Thoracic aorta (tissue), 2 donors: Measurements from ENCODE around the gene P2RX5. TPM values are rescaled to one million over a fixed set of nuclear protein-coding genes. Genes with fewer than 3 reads are reported as not detected.
"Not testable (repeated sequence)": the region's sequence is repeated elsewhere in the genome, so short reads cannot be mapped to it uniquely, and the experiment has no call there.

Source experiments
- ATAC-seq: fragments of 150-250 bp; one replicate; pipeline ENCODE4 v1.8.0; 2017; ENCODE audit warnings: low read depth; ENCODE audit not compliant: insufficient number of reproducible peaks, low FRiP score
- DNase-seq: peaks from one replicate; pipeline ENCODE4 v3.0.0-alpha.2; 2020; ENCODE audit warnings: low spot score
- H3K27ac ChIP-seq, 2 donors: fragments of 200-600 bp; sonication (generic); 1 replicate in 1 of 2; 2 replicates in 1 of 2; pipeline ENCODE4 v1.5.1; 2016; ENCODE audit warnings: mild to moderate bottlenecking in 2 of 2, moderate library complexity in 2 of 2
- H3K27me3 ChIP-seq: fragments of 200-600 bp; sonication (generic); replicated peaks from 2 replicates; pipeline ENCODE4 v1.6.0; 2016; ENCODE audit warnings: mild to moderate bottlenecking; ENCODE audit not compliant: insufficient read depth
- H3K36me3 ChIP-seq: fragments of 200-600 bp; sonication (generic); one replicate; pipeline ENCODE4 v1.5.1; 2016
- H3K4me1 ChIP-seq, 2 donors: fragments of 200-600 bp; sonication (generic); 1 replicate in 1 of 2; 2 replicates in 1 of 2; pipeline versions ENCODE4 v1.5.1 to v1.6.0; 2016; ENCODE audit warnings: low read depth in 2 of 2, mild to moderate bottlenecking in 1 of 2; ENCODE audit not compliant: control insufficient read depth in 1 of 2
- H3K4me3 ChIP-seq: fragments of 200-600 bp; sonication (generic); 2 replicates; pipeline ENCODE4 v1.5.1; 2016; ENCODE audit warnings: mild to moderate bottlenecking
- H3K9me3 ChIP-seq: fragments of 200-600 bp; sonication (generic); 2 replicates; pipeline ENCODE4 v1.5.1; 2016
- total RNA-seq, 2 donors: library from RNA; depleted of rRNA; stranded (reverse); fragments of >200 nt; gene quantifications; one replicate each; pipeline versions ENCODE4 v1.1.0 to v1.2.3, GENCODE V29; 2016
- TF ChIP-seq, protein P1 (sequence below): fragments of 200-600 bp; sonication (generic); IDR thresholded peaks from one replicate; pipeline ENCODE4 v1.5.1; 2019; ENCODE audit warnings: antibody characterized with exemption

The P2RX5 gene
- total RNA-seq, 2 donors from 2014 or later: 2.3 TPM; not detected in 1

DNA sequence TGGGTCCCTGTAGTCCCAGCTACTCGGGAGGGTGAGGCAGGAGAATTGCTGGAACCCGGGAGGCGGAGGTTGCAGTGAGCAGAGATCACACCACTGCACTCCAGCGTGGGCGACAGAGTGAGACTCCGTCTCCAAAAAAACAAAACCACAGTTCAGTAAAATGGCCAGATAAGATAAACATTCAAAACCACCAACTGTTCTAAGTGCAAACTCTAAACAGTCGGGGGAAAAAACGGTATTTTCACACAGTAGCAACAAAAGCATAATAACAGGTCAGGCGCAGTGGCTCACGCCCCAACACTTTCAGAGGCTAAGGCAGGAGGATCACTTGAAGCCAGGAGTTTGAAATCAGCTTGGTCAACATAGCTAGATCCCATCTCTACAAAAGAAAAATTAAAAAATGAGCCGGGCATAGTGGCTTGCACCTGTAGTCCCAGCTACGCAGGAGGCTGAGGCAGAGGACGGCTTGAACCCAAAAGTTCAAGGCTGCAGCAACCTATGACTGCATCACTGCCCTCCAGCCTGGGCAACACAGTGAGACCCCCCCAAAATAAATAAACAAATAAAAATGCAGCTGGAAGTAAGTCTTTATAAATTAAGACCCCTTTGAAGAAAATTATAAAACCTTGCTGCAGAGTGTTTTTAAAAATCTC lies 17.0 kb upstream of the P2RX5 start:
- TF ChIP-seq, protein P1, sequence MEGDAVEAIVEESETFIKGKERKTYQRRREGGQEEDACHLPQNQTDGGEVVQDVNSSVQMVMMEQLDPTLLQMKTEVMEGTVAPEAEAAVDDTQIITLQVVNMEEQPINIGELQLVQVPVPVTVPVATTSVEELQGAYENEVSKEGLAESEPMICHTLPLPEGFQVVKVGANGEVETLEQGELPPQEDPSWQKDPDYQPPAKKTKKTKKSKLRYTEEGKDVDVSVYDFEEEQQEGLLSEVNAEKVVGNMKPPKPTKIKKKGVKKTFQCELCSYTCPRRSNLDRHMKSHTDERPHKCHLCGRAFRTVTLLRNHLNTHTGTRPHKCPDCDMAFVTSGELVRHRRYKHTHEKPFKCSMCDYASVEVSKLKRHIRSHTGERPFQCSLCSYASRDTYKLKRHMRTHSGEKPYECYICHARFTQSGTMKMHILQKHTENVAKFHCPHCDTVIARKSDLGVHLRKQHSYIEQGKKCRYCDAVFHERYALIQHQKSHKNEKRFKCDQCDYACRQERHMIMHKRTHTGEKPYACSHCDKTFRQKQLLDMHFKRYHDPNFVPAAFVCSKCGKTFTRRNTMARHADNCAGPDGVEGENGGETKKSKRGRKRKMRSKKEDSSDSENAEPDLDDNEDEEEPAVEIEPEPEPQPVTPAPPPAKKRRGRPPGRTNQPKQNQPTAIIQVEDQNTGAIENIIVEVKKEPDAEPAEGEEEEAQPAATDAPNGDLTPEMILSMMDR: no peak
- ATAC-seq: no peak
- H3K36me3 ChIP-seq: peaks cover 24% of the 10 kb centered on the region
- no peak overlapping the region for H3K4me3 ChIP-seq
- H3K4me1 ChIP-seq: peaks cover 0 to 3% of the 10 kb centered on the region in 2 donors
- DNase-seq: no peak
- H3K27me3 ChIP-seq: no peaks in the 10 kb centered on the region
- no peak overlapping the region for H3K27ac ChIP-seq
- H3K9me3 ChIP-seq: no peaks in the 10 kb centered on the region

DNA sequence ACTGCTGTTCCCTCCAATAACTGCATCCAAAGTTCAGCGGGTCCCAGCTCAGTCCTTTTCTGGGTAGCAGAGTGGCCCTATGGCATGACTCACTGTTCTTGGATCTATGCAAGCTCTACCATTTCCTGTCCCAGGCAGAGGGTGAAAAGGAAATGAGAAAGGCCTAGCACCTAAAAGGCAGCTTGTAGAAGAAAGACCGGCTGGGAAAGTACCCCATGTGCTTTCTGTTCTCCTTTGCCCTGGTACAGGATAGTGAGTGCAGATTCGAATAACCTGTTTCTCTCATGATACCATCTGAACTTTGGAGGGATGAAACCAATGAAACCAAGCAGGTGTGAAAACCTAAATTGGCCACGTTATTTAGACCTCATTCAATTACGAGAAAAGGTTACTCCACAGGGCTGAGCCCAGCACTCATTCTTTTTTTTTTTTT lies 15.0 kb upstream of the P2RX5 start:
- DNase-seq (no peak), ATAC-seq (no peak)
- H3K27ac ChIP-seq: no peak overlapping the region
- no peaks in the 10 kb centered on the region for H3K27me3 ChIP-seq
- TF ChIP-seq, protein P1: no peak
- no peaks in the 10 kb centered on the region for H3K9me3 ChIP-seq
- peaks cover 16% of the 10 kb centered on the region for H3K36me3 ChIP-seq
- H3K4me1 ChIP-seq: peaks cover 0 to 3% of the 10 kb centered on the region in 2 donors
- H3K4me3 ChIP-seq: no peak overlapping the region

DNA sequence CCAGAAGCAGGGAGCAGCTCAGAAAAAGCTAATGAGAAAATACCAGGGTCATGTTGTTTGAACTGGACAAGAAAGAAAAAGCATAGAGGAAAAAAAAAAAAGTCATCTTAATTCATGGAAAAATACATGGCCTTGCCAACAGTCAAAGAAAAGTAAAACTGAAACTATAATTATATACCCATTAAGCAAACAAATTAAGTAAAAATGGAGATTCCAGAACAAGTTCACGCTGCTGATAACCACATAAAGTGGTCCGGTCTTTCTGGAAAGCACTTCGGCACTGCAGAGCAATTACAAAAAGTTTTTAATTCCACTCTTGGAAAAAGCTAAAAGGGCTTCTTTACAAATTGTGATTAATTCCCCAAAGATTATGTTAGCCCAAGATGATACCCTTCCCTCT lies 12.4 kb upstream of the P2RX5 start:
- TF ChIP-seq, protein P1: no peak
- no peak for ATAC-seq

DNA sequence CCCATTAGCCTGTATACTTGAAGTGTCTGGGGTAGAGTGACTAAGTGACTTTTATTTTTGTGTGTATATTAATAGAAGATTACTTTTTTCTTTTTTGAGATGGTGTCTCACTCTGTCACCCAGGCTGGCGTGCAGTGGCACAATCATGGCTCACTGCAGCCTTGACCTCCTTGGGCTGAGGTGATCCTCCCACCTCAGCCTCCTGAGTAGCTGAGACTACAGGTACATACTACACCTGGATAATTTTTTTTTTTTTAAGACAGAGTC lies 9.7 kb upstream of the P2RX5 start:
- not testable (repeated sequence) for H3K4me1 ChIP-seq, ATAC-seq

More for the DNA sequence above, 12.4 kb upstream of the P2RX5 start:
- Histone ChIP-seq H3K27ac (no peak overlapping the region), H3K4me1 (peaks cover 0 to 3% of the 10 kb centered on the region in 2 donors), H3K36me3 (peaks cover 5% of the 10 kb centered on the region), H3K27me3 (no peaks in the 10 kb centered on the region), H3K9me3 (no peaks in the 10 kb centered on the region), H3K4me3 (no peak overlapping the region)
- DNase-seq: no peak

DNA sequence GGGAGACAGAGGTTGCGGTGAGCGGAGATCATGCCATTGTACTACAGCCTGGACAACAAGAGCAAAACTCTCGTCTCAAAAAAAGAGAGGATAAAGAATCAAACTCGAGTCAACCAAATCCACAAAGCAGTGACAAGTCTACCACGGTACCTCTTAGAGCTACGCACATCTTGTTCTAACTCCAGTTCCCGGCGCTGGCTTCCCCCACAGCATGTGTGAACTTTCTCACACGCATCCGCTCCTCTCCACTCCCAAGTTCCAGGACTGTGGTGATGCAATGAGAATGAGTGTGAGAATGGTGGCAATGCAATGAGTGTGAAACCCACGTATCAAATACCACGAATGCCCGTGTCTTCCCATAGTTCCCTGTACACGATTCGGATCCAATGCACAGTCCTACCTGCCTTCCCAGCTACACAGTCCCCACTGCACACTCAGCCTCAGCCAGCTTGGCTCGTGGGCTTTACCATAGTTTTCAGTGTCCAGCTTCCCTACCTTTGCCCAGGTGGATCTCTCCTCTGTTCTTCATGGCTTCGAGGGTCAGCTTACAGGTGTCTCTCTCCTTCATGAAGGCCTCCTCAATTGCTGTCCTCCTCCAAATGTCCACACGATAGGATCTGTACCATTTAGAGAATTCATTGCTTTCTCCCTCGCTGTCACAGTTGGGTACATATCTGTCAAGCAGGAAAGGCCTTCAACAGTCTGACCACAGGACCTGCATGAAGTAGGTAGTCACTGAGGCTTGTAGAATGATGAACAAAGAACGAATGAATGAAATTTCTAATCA lies 9.2 kb upstream of the P2RX5 start:
- no peak for DNase-seq
- Histone ChIP-seq H3K4me1 (no peaks in the 10 kb centered on the region), H3K4me3 (no peak overlapping the region), H3K27me3 (no peaks in the 10 kb centered on the region), H3K36me3 (no peaks in the 10 kb centered on the region), H3K27ac (no peak overlapping the region), H3K9me3 (no peaks in the 10 kb centered on the region)
- TF ChIP-seq, protein P1: no peak
- no peak for ATAC-seq

More for the DNA sequence above, 9.7 kb upstream of the P2RX5 start:
- H3K36me3 ChIP-seq, H3K9me3 ChIP-seq, H3K4me3 ChIP-seq, H3K27me3 ChIP-seq, H3K27ac ChIP-seq, DNase-seq: not testable (repeated sequence)

DNA sequence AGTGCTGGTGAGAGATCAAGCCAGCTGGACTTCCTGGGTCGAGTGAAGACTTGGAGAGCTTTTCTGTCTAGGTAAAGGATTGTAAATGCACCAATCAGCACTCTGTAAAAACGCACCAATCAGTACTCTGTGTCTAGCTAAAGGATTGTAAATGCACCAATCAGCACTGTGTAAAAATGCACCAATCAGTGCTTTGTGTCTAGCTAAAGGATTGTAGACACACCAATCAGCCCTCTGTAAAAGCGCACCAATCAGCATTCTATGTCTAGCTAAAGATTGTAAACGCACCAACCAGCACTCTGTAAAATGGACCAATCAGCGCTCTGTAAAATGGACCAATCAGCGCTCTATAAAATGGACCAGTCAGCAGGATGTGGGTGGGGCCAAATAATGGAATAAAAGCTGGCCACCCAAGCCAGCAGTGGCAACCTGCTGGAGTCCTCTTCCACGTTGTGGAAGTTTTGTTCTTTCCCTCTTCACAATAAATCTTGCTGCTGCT lies 6.1 kb upstream of the P2RX5 start:
- ATAC-seq, H3K36me3 ChIP-seq, H3K27ac ChIP-seq, H3K4me3 ChIP-seq, DNase-seq, H3K27me3 ChIP-seq, H3K9me3 ChIP-seq, H3K4me1 ChIP-seq: not testable (repeated sequence)
